MM.1S (cell line): Measurements from ENCODE around the gene HS2ST1.

ENCODE experiments used
- EZH2 ChIP-seq: fragments of 300-600 bp; sonication (generic); optimal IDR thresholded peaks from 2 replicates; pipeline ENCODE3; 2017; ENCODE audit warnings: low read depth, mild to moderate bottlenecking, antibody characterized with exemption, low read length, mixed read lengths
- TF ChIP-seq, protein P1 (sequence below): fragments of 300-600 bp; sonication (generic); IDR thresholded peaks from 2 replicates; pipeline ENCODE4 v1.5.1; 2016; ENCODE audit warnings: antibody characterized with exemption, low read length, mixed read lengths

- TF ChIP-seq, protein P1, sequence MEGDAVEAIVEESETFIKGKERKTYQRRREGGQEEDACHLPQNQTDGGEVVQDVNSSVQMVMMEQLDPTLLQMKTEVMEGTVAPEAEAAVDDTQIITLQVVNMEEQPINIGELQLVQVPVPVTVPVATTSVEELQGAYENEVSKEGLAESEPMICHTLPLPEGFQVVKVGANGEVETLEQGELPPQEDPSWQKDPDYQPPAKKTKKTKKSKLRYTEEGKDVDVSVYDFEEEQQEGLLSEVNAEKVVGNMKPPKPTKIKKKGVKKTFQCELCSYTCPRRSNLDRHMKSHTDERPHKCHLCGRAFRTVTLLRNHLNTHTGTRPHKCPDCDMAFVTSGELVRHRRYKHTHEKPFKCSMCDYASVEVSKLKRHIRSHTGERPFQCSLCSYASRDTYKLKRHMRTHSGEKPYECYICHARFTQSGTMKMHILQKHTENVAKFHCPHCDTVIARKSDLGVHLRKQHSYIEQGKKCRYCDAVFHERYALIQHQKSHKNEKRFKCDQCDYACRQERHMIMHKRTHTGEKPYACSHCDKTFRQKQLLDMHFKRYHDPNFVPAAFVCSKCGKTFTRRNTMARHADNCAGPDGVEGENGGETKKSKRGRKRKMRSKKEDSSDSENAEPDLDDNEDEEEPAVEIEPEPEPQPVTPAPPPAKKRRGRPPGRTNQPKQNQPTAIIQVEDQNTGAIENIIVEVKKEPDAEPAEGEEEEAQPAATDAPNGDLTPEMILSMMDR, result no peak
- TF ChIP-seq EZH2, result no peak
Measured at GRCh38 chr1:87074001-87074795, 159.8 kb downstream of the HS2ST1 start.
